IMR-90 (cell line): ENCODE measurements around the gene SLC25A52. TPM values are rescaled to one million over a fixed set of nuclear protein-coding genes. Genes with fewer than 3 reads are reported as not detected.

Source experiments
- ATAC-seq: fragments of 200-7000 bp; cut with Tn5 transposase; 2 replicates; pipeline ENCODE4 v1.9.1; 2020; ENCODE audit warnings: low read depth, mild to moderate bottlenecking, moderate library complexity
- BruUV-seq: library from RNA; stranded (reverse); fragments of 400-500 nt; replicated peaks from 2 replicates; lab custom pipeline; 2021; lab: Mats Ljungman, UMichigan
- CTCF ChIA-PET: fragments of 300-600 bp; formaldehyde crosslinking; extraction: SDS; loops from one replicate; lab custom pipeline; 2021; ENCODE audit warnings: antibody characterized with exemption; lab: Yijun Ruan, JAX
- POLR2A ChIA-PET: fragments of 300-600 bp; sonication (Branson Sonifier 250); formaldehyde crosslinking; loops from one replicate; lab custom pipeline; 2022; ENCODE audit warnings: antibody characterized with exemption; ENCODE audit not compliant: unreplicated experiment; lab: Charles Lee
- DNase-seq: peaks from one replicate; pipeline ENCODE4 v3.0.0; 2013
- H2AFZ ChIP-seq: replicated peaks from 2 replicates; pipeline ENCODE3; 2013; ENCODE audit warnings: low read length, mild to moderate bottlenecking; ENCODE audit not compliant: poor library complexity
- H2AK5ac ChIP-seq: 2 replicates; pipeline ENCODE4 v1.6.1; 2013; ENCODE audit warnings: low read depth, low read length, inconsistent platforms
- H2AK9ac ChIP-seq: replicated peaks from 2 replicates; pipeline ENCODE3; 2013; ENCODE audit warnings: mild to moderate bottlenecking, low read depth, low read length, moderate library complexity; ENCODE audit not compliant: poor library complexity
- H2BK120ac ChIP-seq: 2 replicates; pipeline ENCODE4 v1.6.1; 2013; ENCODE audit warnings: low read depth, low read length, inconsistent platforms
- H2BK15ac ChIP-seq: 3 replicates; pipeline ENCODE4 v1.6.1; 2013; ENCODE audit warnings: low read depth, low read length, inconsistent platforms
- H2BK20ac ChIP-seq: 2 replicates; pipeline ENCODE4 v1.6.1; 2013; ENCODE audit warnings: low read depth, mild to moderate bottlenecking, inconsistent platforms, low read length, moderate library complexity
- H2BK5ac ChIP-seq: 2 replicates; pipeline ENCODE4 v1.6.1; 2013; ENCODE audit warnings: mild to moderate bottlenecking, low read depth, low read length, inconsistent platforms; ENCODE audit not compliant: poor library complexity, severe bottlenecking
- H3K14ac ChIP-seq: replicated peaks from 2 replicates; pipeline ENCODE4 v1.6.1; 2013; ENCODE audit warnings: low read depth, low read length, inconsistent platforms
- H3K18ac ChIP-seq: 2 replicates; pipeline ENCODE4 v1.6.1; 2013; ENCODE audit warnings: low read depth, low read length, control low read depth
- H3K23ac ChIP-seq: 2 replicates; pipeline ENCODE4 v1.6.1; 2013; ENCODE audit warnings: low read depth, low read length, inconsistent platforms
- H3K27ac ChIP-seq: 2 replicates; pipeline ENCODE4 v1.5.1; 2013; ENCODE audit warnings: mild to moderate bottlenecking, control low read depth, low read length; ENCODE audit not compliant: insufficient read depth
- H3K27me3 ChIP-seq: 2 replicates; pipeline ENCODE4 v1.6.1; 2013; ENCODE audit warnings: low read length; ENCODE audit not compliant: control insufficient read depth, insufficient read depth
- H3K36me3 ChIP-seq: 2 replicates; pipeline ENCODE4 v1.6.1; 2013; ENCODE audit warnings: low read length, mixed read lengths; ENCODE audit not compliant: control insufficient read depth, insufficient read depth
- H3K4ac ChIP-seq: 2 replicates; pipeline ENCODE4 v1.6.1; 2013; ENCODE audit warnings: low read depth, low read length, inconsistent platforms
- H3K4me1 ChIP-seq: 2 replicates; pipeline ENCODE4 v1.6.1; 2013; ENCODE audit warnings: low read length, mixed read lengths; ENCODE audit not compliant: control insufficient read depth, insufficient read depth
- H3K4me2 ChIP-seq: 2 replicates; pipeline ENCODE4 v1.6.1; 2013; ENCODE audit warnings: low read depth, mild to moderate bottlenecking, control low read depth, low read length, moderate library complexity
- H3K4me3 ChIP-seq: 2 replicates; pipeline ENCODE4 v1.5.1; 2013; ENCODE audit warnings: low read depth, mild to moderate bottlenecking, control low read depth, low read length, moderate library complexity; ENCODE audit not compliant: insufficient read depth
- H3K56ac ChIP-seq: 2 replicates; pipeline ENCODE4 v1.6.1; 2013; ENCODE audit warnings: low read length, inconsistent platforms; ENCODE audit not compliant: insufficient read depth; ENCODE audit errors: extremely low read depth
- H3K79me1 ChIP-seq, 2 experiments: 2 replicates each; pipeline ENCODE4 v1.6.1; 2013; ENCODE audit warnings: low read length in 2 of 2, inconsistent platforms in 1 of 2, low read depth in 1 of 2
- H3K9ac ChIP-seq: 2 replicates; pipeline ENCODE4 v1.6.1; 2013; ENCODE audit warnings: low read depth, low read length, control low read depth
- H3K9me1 ChIP-seq: 2 replicates; pipeline ENCODE4 v1.6.1; 2013; ENCODE audit warnings: low read length, inconsistent platforms; ENCODE audit not compliant: insufficient read depth
- H3K9me3 ChIP-seq: 2 replicates; pipeline ENCODE4 v1.6.1; 2013; ENCODE audit warnings: low read length; ENCODE audit not compliant: control insufficient read depth, insufficient read depth
- H4K20me1 ChIP-seq: 2 replicates; pipeline ENCODE4 v1.6.1; 2013; ENCODE audit warnings: low read length, inconsistent platforms; ENCODE audit not compliant: insufficient read depth
- H4K5ac ChIP-seq: 2 replicates; pipeline ENCODE4 v1.6.1; 2013; ENCODE audit warnings: mild to moderate bottlenecking, low read depth, low read length, control low read depth
- H4K8ac ChIP-seq, 2 experiments: 2 replicates each; pipeline ENCODE4 v1.6.1; 2013; ENCODE audit warnings: low read depth in 2 of 2, low read length in 2 of 2, control low read depth in 1 of 2, inconsistent platforms in 1 of 2
- H4K91ac ChIP-seq: 2 replicates; pipeline ENCODE4 v1.6.1; 2013; ENCODE audit warnings: low read depth, low read length, inconsistent platforms; ENCODE audit not compliant: insufficient read depth
- BHLHE40 ChIP-seq: fragments of 150-350 bp; IDR thresholded peaks from 2 replicates; pipeline ENCODE4 v1.6.1; 2016; ENCODE audit warnings: mild to moderate bottlenecking, low read depth, low read length
- CEBPB ChIP-seq: IDR thresholded peaks from 2 replicates; pipeline ENCODE4 v1.6.1; 2012; ENCODE audit warnings: low read depth, low read length, improper control_type of control experiment
- CHD1 ChIP-seq: IDR thresholded peaks from 2 replicates; pipeline ENCODE4 v1.6.1; 2012; ENCODE audit warnings: low read depth, low read length, improper control_type of control experiment
- ELK1 ChIP-seq: fragments of 150-350 bp; IDR thresholded peaks from 2 replicates; pipeline ENCODE4 v1.6.1; 2016; ENCODE audit warnings: low read depth, mild to moderate bottlenecking, low read length, moderate library complexity, borderline replicate concordance
- FOS ChIP-seq: fragments of 150-350 bp; IDR thresholded peaks from 2 replicates; pipeline ENCODE4 v1.6.1; 2016; ENCODE audit warnings: low read depth, low read length
- MAFK ChIP-seq: IDR thresholded peaks from 2 replicates; pipeline ENCODE4 v1.6.1; 2012; ENCODE audit warnings: low read depth, low read length, improper control_type of control experiment
- MAZ ChIP-seq: IDR thresholded peaks from 2 replicates; pipeline ENCODE4 v1.6.1; 2012; ENCODE audit warnings: low read depth, mild to moderate bottlenecking, low read length, improper control_type of control experiment, moderate library complexity, borderline replicate concordance
- MXI1 ChIP-seq: IDR thresholded peaks from 2 replicates; pipeline ENCODE4 v1.6.1; 2012; ENCODE audit warnings: low read depth, mild to moderate bottlenecking, low read length, moderate library complexity, borderline replicate concordance
- POLR2A ChIP-seq: IDR thresholded peaks from 2 replicates; pipeline ENCODE4 v1.6.1; 2012; ENCODE audit warnings: mild to moderate bottlenecking, low read depth, low read length
- RAD21 ChIP-seq: IDR thresholded peaks from 2 replicates; pipeline ENCODE4 v1.6.1; 2012; ENCODE audit warnings: low read length, improper control_type of control experiment
- RCOR1 ChIP-seq: IDR thresholded peaks from 2 replicates; pipeline ENCODE4 v1.6.1; 2012; ENCODE audit warnings: mild to moderate bottlenecking, low read length, improper control_type of control experiment; ENCODE audit not compliant: insufficient replicate concordance
- RFX5 ChIP-seq: IDR thresholded peaks from 2 replicates; pipeline ENCODE4 v1.8.0; 2012; ENCODE audit warnings: low read depth, mild to moderate bottlenecking, low read length, moderate library complexity
- SMC3 ChIP-seq: fragments of 150-350 bp; IDR thresholded peaks from 2 replicates; pipeline ENCODE4 v1.6.1; 2016; ENCODE audit warnings: low read depth, mild to moderate bottlenecking, antibody characterized with exemption, low read length, moderate library complexity
- USF2 ChIP-seq: fragments of 150-350 bp; IDR thresholded peaks from 2 replicates; pipeline ENCODE4 v1.6.1; 2017; ENCODE audit warnings: mild to moderate bottlenecking, antibody characterized with exemption, low read length, low read depth
- WGBS, 2 experiments: methylation state at CpG; one replicate each; pipeline versions ENCODE4 v1.1.5 to v1.1.7; 2013; ENCODE audit warnings: missing lambda C conversion rate in 2 of 2; ENCODE audit not compliant: insufficient read length in 1 of 2; ENCODE audit errors: extremely low coverage in 2 of 2; 5-methylcytosine and 5-hydroxymethylcytosine counted together
- dilution Hi-C: fragments of 300-500 bp; cut with HindIII; formaldehyde crosslinking; loops from one replicate; pipeline ENCODE4 v1.14.3; 2018; ENCODE audit warnings: low sequenced_read_pairs; ENCODE audit not compliant: unreplicated experiment
- in situ Hi-C: fragments of 300-500 bp; cut with MboI; formaldehyde crosslinking; loops from 3 replicates; pipeline ENCODE4 v1.14.3; 2019; ENCODE audit warnings: low sequenced_read_pairs, inconsistent platforms, mixed read lengths
- intact Hi-C: fragments of 100-400 bp; cut with micrococcal nuclease; formaldehyde crosslinking; loops from 2 replicates; pipeline ENCODE4 v1.10.0; 2022
- polyA plus RNA-seq, 3 experiments: library from polyadenylated mRNA; depleted of rRNA; stranded (reverse); fragments of >200 nt; gene quantifications; 2 replicates each; pipeline ENCODE4 v1.2.3, GENCODE V29; 2012; ENCODE audit warnings: low replicate concordance in 1 of 3
- total RNA-seq: library from RNA; depleted of rRNA; stranded (reverse); fragments of >200 nt; gene quantifications from 2 replicates; pipeline ENCODE4 v1.2.3, GENCODE V29; 2012

SLC25A52 gene
- total and polyA plus RNA-seq, 2 of the 4 experiments (the other 2 are of a cell fraction) = not detected

- H3K4me1 ChIP-seq = no peaks in the 10 kb centered on the region
- no peak overlapping the region for H3K23ac ChIP-seq
- H3K27me3 ChIP-seq = peaks cover under 1% of the 10 kb centered on the region; the same call in 1 of the 2 replicates
- H3K27ac ChIP-seq = no peak overlapping the region
- no peak overlapping the region for H3K14ac ChIP-seq
- H3K56ac ChIP-seq = no peak overlapping the region
- H4K20me1 ChIP-seq = no peaks in the 10 kb centered on the region
- no peak overlapping the region for H2BK15ac ChIP-seq
- no peak overlapping the region for H2AFZ ChIP-seq
- ATAC-seq (no peak), DNase-seq (no peak)
- H2AK5ac ChIP-seq = no peak overlapping the region
- H4K8ac ChIP-seq = no peak overlapping the region
- dilution Hi-C loops = no loop called here
- H3K18ac ChIP-seq = no peak overlapping the region
- H2BK5ac ChIP-seq = no peak overlapping the region
- H3K4me2 ChIP-seq = no peak overlapping the region
- in situ Hi-C loops = no loop called here
- no peak overlapping the region for H3K4ac ChIP-seq
- H3K79me1 ChIP-seq = no peaks in the 10 kb centered on the region
- no peak overlapping the region for H3K4me3 ChIP-seq
- H2BK120ac ChIP-seq = no peak overlapping the region
- H3K9ac ChIP-seq = no peak overlapping the region
- POLR2A ChIA-PET = no interaction called here
- WGBS, 2 experiments = no CpG with 5 or more reads among the region's 3 CpGs
- BruUV-seq = no TSS peak
- intact Hi-C loops = no loop called here
- TF ChIP-seq RFX5 (no peak), FOS (no peak), MAFK (no peak), BHLHE40 (no peak), POLR2A (no peak), RAD21 (no peak), RCOR1 (no peak), CHD1 (no peak), USF2 (no peak), CEBPB (no peak), MXI1 (no peak), MAZ (no peak), ELK1 (no peak), SMC3 (no peak)
- no peaks in the 10 kb centered on the region for H3K9me1 ChIP-seq
- 0 out of 2 replicates have a peak, but pooled peaks cover 3% of the 10 kb centered on the region for H3K9me3 ChIP-seq
- no peak overlapping the region for H4K5ac ChIP-seq
- H2BK20ac ChIP-seq = no peak overlapping the region
- no peaks in the 10 kb centered on the region for H3K36me3 ChIP-seq
- H4K91ac ChIP-seq = no peak overlapping the region
- no peak overlapping the region for H2AK9ac ChIP-seq
- CTCF ChIA-PET = no interaction called here
Observed at GRCh38 chr18:31718386-31718785, 42.3 kb downstream of the SLC25A52 start.
